Stimulated activated CD8-positive, alpha-beta memory T cell treated with anti-CD3 and anti-CD28 coated beads, Interleukin-4, amount 100 ng/mL, for 1 hour (primary cell): ENCODE data around the gene TNFSF11.
"Not testable (repeated sequence)": the region's sequence is repeated elsewhere in the genome, so short reads cannot be mapped to it uniquely, and the experiment has no call there.

Experiments
- DNase-seq, 2 donors: peaks; one replicate each; pipeline ENCODE4 v3.0.0-alpha.2; 2020; ENCODE audit warnings: low read depth in 2 of 2, low spot score in 1 of 2

TNFSF11 gene

GRCh38 chr13:42574011-42574410 is at the start of gene TNFSF11:
Gene TNFSF11 (plus strand): TSS chr13:42574152. CDS start chr13:42574304, 152 bp downstream.
- DNase-seq = no peak

- DNase-seq = no peak
These were observed 49.4 kb upstream of the TNFSF11 start for GRCh38 chr13:42524487-42525034.

GRCh38 chr13:42525035-42525504 is 48.9 kb upstream of the TNFSF11 start:
- DNase-seq = no peak

GRCh38 chr13:42526276-42526675 is 47.7 kb upstream of the TNFSF11 start:
- no peak for DNase-seq

- DNase-seq = no peak
These were observed 47.1 kb upstream of the TNFSF11 start for GRCh38 chr13:42526804-42527203.

GRCh38 chr13:42532561-42533335 is 41.2 kb upstream of the TNFSF11 start:
- DNase-seq = no peak

- DNase-seq = no peak
These were observed 40.7 kb upstream of the TNFSF11 start for GRCh38 chr13:42533336-42533591.

GRCh38 chr13:42534785-42535184 is 39.2 kb upstream of the TNFSF11 start:
- no peak for DNase-seq

GRCh38 chr13:42538996-42539395 is 35.0 kb upstream of the TNFSF11 start:
- no peak for DNase-seq

- no peak for DNase-seq
These were observed 34.3 kb upstream of the TNFSF11 start for GRCh38 chr13:42539670-42540069.

- DNase-seq = no peak
These were observed 30.6 kb upstream of the TNFSF11 start for GRCh38 chr13:42543215-42543797.

- no peak for DNase-seq
These were observed 29.6 kb upstream of the TNFSF11 start for GRCh38 chr13:42544246-42544926.

GRCh38 chr13:42545842-42546241 is 28.1 kb upstream of the TNFSF11 start:
- DNase-seq = no peak

GRCh38 chr13:42547612-42548011 is 26.3 kb upstream of the TNFSF11 start:
- DNase-seq = no peak

- DNase-seq = no peak
These were observed 25.0 kb upstream of the TNFSF11 start for GRCh38 chr13:42548731-42549551.

GRCh38 chr13:42549552-42549936 is 24.4 kb upstream of the TNFSF11 start:
- DNase-seq = no peak

- no peak for DNase-seq
These were observed 22.3 kb upstream of the TNFSF11 start for GRCh38 chr13:42551611-42552010.

GRCh38 chr13:42553098-42554046 is 20.6 kb upstream of the TNFSF11 start:
- no peak for DNase-seq

GRCh38 chr13:42559057-42559456 is 14.9 kb upstream of the TNFSF11 start:
- no peak for DNase-seq

- not testable (repeated sequence) for DNase-seq
These were observed 14.3 kb upstream of the TNFSF11 start for GRCh38 chr13:42559573-42560218.
